ENCODE results near the gene RNASEH1.
"Not testable (repeated sequence)": the region's sequence is repeated elsewhere in the genome, so short reads cannot be mapped to it uniquely, and the experiment has no call there.

Gene RNASEH1

GRCh38 chr2:3519255-3520205, 38.6 kb downstream of the RNASEH1 start, which contains the start of gene ADI1:
Gene ADI1, minus strand, starts transcription at chr2:3519531. Its CDS starts 44 bp downstream, at chr2:3519487.
- DNase-seq (ENCODE audit: low spot score) = peak; percentile 88

GRCh38 chr2:3518496-3519254, 39.5 kb downstream of the RNASEH1 start:
- peak; percentile 99 for DNase-seq (ENCODE audit: low spot score)

GRCh38 chr2:3517948-3518495, 40.1 kb downstream of the RNASEH1 start:
- DNase-seq (ENCODE audit: low spot score) = no peak

GRCh38 chr2:3516831-3517230, 41.3 kb downstream of the RNASEH1 start:
- no peak for DNase-seq (ENCODE audit: low spot score)

- not testable (repeated sequence) for DNase-seq (ENCODE audit: low spot score)
These were observed 42.7 kb downstream of the RNASEH1 start for GRCh38 chr2:3515438-3515837.

- DNase-seq (ENCODE audit: low spot score) = no peak
These were observed 44.9 kb downstream of the RNASEH1 start for GRCh38 chr2:3513026-3513810.

- no peak for DNase-seq (ENCODE audit: low spot score)
These were observed 46.0 kb downstream of the RNASEH1 start for GRCh38 chr2:3512086-3512485.

GRCh38 chr2:3505771-3506170, 52.4 kb downstream of the RNASEH1 start:
- no peak for DNase-seq (ENCODE audit: low spot score)

- DNase-seq (ENCODE audit: low spot score) = no peak
These were observed 53.4 kb downstream of the RNASEH1 start for GRCh38 chr2:3504741-3505140.

GRCh38 chr2:3503483-3503882, 54.6 kb downstream of the RNASEH1 start:
- no peak for DNase-seq (ENCODE audit: low spot score)

- no peak for DNase-seq (ENCODE audit: low spot score)
These were observed 55.1 kb downstream of the RNASEH1 start for GRCh38 chr2:3503046-3503445.

GRCh38 chr2:3500326-3500899, 57.7 kb downstream of the RNASEH1 start:
- no peak for DNase-seq (ENCODE audit: low spot score)

GRCh38 chr2:3498783-3499394, 59.2 kb downstream of the RNASEH1 start:
- DNase-seq (ENCODE audit: low spot score) = no peak

- DNase-seq (ENCODE audit: low spot score) = not testable (repeated sequence)
These were observed 61.4 kb downstream of the RNASEH1 start for GRCh38 chr2:3496708-3497080.

All from iPS-NIHi11 (cell line).